ENCODE measurements around the gene TMEM61. TPM values are rescaled to one million over a fixed set of nuclear protein-coding genes. Genes with fewer than 3 reads are reported as not detected.

TMEM61 gene
- total RNA-seq, 4 donors from 2014 or later = 6.6 to 13.9 (median 9.3) TPM

DNA sequence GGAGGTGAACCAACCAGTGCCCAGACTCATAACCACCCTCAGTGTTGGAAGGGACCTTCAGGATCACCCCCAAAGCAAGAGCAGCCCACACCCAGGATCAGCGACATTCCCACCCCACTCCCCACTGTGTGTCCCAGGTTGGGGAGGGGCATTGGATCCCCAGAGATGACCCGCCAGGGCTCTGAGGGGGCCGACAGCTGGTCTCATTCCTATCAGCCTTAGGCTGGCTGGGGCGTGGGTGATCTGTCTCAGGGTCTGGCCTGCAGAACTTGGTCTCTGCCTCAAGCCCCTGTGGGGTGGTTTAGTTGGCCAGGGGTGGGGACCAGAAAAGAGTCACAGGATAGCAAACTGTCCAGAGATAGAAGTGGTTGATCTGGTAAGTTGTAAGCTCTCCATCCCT, 10.5 kb downstream of the TMEM61 start:
- no peaks in the 10 kb centered on the region for H3K9me3 ChIP-seq
- TF ChIP-seq POLR2A (IDR thresholded peaks at IDR 0.05) = no peak
- TF ChIP-seq, protein P1, sequence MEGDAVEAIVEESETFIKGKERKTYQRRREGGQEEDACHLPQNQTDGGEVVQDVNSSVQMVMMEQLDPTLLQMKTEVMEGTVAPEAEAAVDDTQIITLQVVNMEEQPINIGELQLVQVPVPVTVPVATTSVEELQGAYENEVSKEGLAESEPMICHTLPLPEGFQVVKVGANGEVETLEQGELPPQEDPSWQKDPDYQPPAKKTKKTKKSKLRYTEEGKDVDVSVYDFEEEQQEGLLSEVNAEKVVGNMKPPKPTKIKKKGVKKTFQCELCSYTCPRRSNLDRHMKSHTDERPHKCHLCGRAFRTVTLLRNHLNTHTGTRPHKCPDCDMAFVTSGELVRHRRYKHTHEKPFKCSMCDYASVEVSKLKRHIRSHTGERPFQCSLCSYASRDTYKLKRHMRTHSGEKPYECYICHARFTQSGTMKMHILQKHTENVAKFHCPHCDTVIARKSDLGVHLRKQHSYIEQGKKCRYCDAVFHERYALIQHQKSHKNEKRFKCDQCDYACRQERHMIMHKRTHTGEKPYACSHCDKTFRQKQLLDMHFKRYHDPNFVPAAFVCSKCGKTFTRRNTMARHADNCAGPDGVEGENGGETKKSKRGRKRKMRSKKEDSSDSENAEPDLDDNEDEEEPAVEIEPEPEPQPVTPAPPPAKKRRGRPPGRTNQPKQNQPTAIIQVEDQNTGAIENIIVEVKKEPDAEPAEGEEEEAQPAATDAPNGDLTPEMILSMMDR (IDR thresholded peaks at IDR 0.05) = no peak
- H3K27me3 ChIP-seq = no peaks in the 10 kb centered on the region
- no peaks in the 10 kb centered on the region for H3K36me3 ChIP-seq
- H3K27ac ChIP-seq = peak overlapping the region in 1 of 4 donors; percentile 66
- no peak for DNase-seq
- no peak overlapping the region for H3K4me3 ChIP-seq
- no peaks in the 10 kb centered on the region for H3K4me1 ChIP-seq

DNA sequence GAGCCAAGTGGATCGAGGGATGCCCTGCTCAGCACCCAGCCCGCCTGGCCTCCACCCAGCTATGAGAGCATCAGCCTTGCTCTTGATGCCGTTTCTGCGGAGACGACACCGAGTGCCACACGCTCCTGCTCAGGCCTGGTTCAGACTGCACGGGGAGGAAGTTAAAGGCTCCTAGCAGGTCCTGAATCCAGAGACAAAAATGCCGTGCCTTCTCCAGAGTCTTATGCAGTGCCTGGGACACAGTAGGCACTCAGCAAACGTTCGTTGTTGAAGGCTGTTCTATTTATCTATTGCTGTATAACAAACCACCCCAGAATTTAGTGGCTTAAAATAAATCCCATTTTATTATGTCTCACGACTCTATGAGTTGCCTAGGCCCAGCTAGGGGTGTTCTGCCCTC, 11.5 kb downstream of the TMEM61 start:
- Histone ChIP-seq H3K4me3 (no peak overlapping the region), H3K27me3 (peaks cover 0 to 2% of the 10 kb centered on the region in 2 donors), H3K36me3 (no peaks in the 10 kb centered on the region), H3K4me1 (peaks cover 0 to 7% (median 1%) of the 10 kb centered on the region in 4 donors), H3K27ac (no peak overlapping the region), H3K9me3 (no peaks in the 10 kb centered on the region)
- DNase-seq = no peak
- TF ChIP-seq, protein P1 (IDR thresholded peaks at IDR 0.05) = no peak
- TF ChIP-seq POLR2A (IDR thresholded peaks at IDR 0.05) = no peak

DNA sequence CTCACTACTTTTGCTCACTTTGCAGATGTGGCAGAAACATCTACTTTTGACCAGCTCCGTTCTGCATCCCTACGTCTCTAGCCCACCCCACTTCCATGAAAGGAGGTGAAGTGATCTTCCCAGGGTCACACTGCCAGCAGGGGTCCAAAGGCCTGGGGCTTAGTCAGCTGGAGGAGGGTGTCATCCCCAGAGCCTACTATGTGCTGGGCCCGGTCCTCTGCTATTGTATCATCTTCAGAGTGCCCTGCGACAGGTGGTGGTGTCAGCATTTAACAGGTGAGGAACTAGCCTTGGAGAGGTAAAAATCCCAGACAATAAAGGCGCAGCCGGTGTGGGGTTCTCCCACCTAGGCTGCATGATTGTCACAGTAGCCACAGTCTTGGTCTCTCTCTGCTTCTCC, 12.7 kb downstream of the TMEM61 start:
- H3K4me1 ChIP-seq = peaks cover 0 to 10% (median 1%) of the 10 kb centered on the region in 4 donors
- no peaks in the 10 kb centered on the region for H3K36me3 ChIP-seq
- H3K9me3 ChIP-seq = no peaks in the 10 kb centered on the region
- H3K27me3 ChIP-seq = peaks cover 0 to 9% of the 10 kb centered on the region in 2 donors
- H3K27ac ChIP-seq = no peak overlapping the region
- no peak overlapping the region for H3K4me3 ChIP-seq
- TF ChIP-seq, protein P1 (IDR thresholded peaks at IDR 0.05) = no peak
- no peak for TF ChIP-seq POLR2A (IDR thresholded peaks at IDR 0.05)
- peak in 1 of 3 donors; percentile 32 for DNase-seq

DNA sequence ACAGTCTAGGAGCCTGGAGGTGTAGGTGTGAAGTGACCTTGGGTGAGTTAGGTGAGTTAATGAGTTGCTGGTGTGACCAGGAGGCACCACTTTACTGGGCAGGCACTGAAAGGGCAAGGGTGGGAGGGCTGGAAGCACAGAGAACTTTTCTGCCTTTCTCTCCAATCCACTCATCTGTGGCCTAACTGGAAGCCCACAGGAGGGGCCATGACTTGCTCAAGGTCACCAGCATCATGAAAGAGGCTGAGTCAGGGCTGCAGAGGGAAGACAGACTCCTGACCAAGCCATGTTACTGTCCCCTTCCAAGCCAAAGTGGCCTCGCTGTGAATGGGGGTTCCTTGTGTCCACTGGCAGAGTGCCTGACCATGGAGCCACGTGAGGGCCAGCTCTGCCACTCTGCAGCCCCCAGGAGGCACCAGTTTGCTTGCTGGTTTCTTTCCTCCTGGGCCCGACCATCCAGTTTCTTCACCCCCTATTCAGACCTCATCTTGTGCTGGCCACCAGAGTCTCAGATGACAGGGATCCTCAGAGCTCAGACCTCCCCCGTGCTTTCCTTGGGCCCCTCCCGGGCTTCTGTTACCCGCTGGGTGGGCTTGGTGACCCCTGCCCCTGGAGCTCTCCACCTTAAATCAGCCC, 14.0 kb downstream of the TMEM61 start:
- no peak overlapping the region for H3K27ac ChIP-seq
- no peak overlapping the region for H3K4me3 ChIP-seq
- DNase-seq = peak in 1 of 3 donors; percentile 41
- peaks cover 0 to 10% (median 1%) of the 10 kb centered on the region in 4 donors for H3K4me1 ChIP-seq
- H3K36me3 ChIP-seq = no peaks in the 10 kb centered on the region
- H3K9me3 ChIP-seq = no peaks in the 10 kb centered on the region
- TF ChIP-seq, protein P1 (IDR thresholded peaks at IDR 0.05) = no peak
- no peak for TF ChIP-seq POLR2A (IDR thresholded peaks at IDR 0.05)
- H3K27me3 ChIP-seq = peaks cover 0 to 9% of the 10 kb centered on the region in 2 donors

DNA sequence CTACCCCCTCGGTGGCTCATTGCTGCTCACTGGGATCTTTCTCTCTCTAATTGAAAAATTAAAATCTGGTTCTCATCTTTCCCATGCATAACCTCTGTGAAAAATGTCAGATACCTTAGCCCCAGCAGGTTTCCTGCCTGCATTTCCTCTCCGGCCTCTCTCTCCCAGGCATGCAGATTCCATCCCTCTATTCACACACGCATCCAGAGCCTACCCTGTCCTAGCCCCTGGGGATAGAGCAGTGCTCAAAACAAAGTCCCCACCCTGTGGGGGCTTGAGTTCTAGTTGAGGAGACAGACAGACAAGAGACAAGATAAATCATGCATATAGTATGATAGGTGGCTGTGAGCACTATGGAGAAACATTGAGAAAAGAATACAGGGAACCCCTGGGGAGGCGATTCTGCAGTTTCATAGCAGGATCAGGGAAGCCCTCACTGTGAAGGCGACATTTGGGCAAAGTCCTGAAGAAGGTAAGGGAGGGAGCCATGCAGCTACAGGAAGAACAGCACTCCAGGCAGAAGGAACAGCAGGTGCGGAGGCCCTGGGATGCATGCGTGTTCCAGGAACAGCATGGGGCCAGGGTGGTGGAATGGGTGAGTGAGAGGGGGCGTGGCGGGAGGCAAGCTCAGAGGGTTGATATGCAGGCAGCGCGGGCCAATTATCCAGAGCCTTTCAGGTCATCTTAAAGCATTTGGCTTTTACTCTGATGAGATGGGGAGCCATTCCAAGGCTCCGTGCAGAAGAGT, 14.8 kb downstream of the TMEM61 start:
- Histone ChIP-seq H3K36me3 (no peaks in the 10 kb centered on the region), H3K4me1 (peaks cover 0 to 10% (median 1%) of the 10 kb centered on the region in 4 donors), H3K27ac (no peak overlapping the region), H3K27me3 (peaks cover 0 to 9% of the 10 kb centered on the region in 2 donors), H3K4me3 (no peak overlapping the region), H3K9me3 (no peaks in the 10 kb centered on the region)
- peak in 1 of 3 donors; percentile 25 for DNase-seq
- no peak for TF ChIP-seq POLR2A (IDR thresholded peaks at IDR 0.05)
- TF ChIP-seq, protein P1 (IDR thresholded peaks at IDR 0.05) = no peak
